ENCODE results near the gene JAZF1.

DNA sequence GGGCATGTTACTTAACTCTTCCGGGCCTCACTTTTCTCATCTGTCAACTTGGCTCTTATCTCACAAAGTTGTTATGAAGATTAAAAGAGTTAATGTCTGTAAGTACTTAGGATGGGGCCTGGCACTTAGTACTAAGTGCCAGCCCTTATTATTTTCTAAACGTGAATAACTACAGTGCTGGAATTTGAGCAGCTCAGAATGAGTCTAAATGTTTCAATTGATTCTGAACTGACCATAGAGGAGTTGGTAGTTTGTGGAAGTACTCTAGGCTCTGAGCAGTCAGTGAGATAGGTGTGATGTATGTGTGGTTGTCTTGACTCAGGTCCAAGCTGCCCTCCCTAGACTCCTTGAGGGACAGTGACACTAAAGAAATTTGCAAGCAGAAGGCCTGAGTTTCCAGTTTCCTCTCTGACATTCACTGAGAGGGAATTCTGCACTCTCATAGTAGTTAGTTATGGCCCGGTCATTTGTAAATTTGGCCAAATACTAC, 18.5 kb upstream of the JAZF1 start:
- TF ChIP-seq, protein P1, sequence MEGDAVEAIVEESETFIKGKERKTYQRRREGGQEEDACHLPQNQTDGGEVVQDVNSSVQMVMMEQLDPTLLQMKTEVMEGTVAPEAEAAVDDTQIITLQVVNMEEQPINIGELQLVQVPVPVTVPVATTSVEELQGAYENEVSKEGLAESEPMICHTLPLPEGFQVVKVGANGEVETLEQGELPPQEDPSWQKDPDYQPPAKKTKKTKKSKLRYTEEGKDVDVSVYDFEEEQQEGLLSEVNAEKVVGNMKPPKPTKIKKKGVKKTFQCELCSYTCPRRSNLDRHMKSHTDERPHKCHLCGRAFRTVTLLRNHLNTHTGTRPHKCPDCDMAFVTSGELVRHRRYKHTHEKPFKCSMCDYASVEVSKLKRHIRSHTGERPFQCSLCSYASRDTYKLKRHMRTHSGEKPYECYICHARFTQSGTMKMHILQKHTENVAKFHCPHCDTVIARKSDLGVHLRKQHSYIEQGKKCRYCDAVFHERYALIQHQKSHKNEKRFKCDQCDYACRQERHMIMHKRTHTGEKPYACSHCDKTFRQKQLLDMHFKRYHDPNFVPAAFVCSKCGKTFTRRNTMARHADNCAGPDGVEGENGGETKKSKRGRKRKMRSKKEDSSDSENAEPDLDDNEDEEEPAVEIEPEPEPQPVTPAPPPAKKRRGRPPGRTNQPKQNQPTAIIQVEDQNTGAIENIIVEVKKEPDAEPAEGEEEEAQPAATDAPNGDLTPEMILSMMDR (IDR thresholded peaks at IDR 0.05; ENCODE audit: low read length) = no peak
- TF ChIP-seq EZH2 (optimal IDR thresholded peaks at IDR 0.05; ENCODE audit: low read depth, low read length) (no peak), EZH2phosphoT487 (IDR thresholded peaks at IDR 0.05; ENCODE audit: low read length) (no peak)

All from MM.1S (cell line).